Right lobe of liver (tissue), 4 donors: ENCODE measurements around the gene ATG101.

ENCODE experiments used
- POLR2A ChIP-seq: fragments of 450-650 bp; IDR thresholded peaks from one replicate; pipeline ENCODE4 v1.6.1; 2017; ENCODE audit warnings: antibody characterized with exemption, mild to moderate bottlenecking
- TF ChIP-seq, protein P1 (sequence below), 4 donors: fragments of 200-600 bp in 3 of 4; fragments of 450-650 bp in 1 of 4; IDR thresholded peaks; one replicate each; pipeline versions ENCODE4 v1.5.1 to v1.8.0; 2016 to 2022; ENCODE audit warnings: antibody characterized with exemption in 4 of 4, mild to moderate bottlenecking in 2 of 4
- donor health status: DM: no; HTN: no; CAD: no.
- donor health status: DM: no; HTN: no; CAD: no.
- donor health status: DM: no; HTN: yes; CAD: no.

DNA sequence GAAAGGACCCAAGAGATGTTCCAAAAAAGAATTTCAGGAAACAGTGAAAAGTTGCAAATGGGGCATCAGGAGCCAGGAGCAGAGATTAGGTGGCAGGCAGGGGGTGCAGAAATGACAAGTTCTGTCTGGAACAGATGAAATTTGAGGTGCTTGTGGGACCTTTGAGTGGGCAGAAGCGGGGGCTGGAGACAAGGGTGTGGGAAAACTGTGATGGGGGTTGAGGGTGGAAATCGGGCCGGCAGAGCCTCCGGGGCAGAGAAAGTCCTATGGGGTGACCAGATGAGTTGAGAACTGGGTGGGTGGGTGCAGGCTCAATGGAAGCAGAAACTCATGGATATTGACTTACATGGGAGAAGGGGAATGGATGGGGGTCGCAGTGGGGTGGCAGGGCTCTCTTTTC lies 20.1 kb upstream of the ATG101 start:
- TF ChIP-seq, protein P1, sequence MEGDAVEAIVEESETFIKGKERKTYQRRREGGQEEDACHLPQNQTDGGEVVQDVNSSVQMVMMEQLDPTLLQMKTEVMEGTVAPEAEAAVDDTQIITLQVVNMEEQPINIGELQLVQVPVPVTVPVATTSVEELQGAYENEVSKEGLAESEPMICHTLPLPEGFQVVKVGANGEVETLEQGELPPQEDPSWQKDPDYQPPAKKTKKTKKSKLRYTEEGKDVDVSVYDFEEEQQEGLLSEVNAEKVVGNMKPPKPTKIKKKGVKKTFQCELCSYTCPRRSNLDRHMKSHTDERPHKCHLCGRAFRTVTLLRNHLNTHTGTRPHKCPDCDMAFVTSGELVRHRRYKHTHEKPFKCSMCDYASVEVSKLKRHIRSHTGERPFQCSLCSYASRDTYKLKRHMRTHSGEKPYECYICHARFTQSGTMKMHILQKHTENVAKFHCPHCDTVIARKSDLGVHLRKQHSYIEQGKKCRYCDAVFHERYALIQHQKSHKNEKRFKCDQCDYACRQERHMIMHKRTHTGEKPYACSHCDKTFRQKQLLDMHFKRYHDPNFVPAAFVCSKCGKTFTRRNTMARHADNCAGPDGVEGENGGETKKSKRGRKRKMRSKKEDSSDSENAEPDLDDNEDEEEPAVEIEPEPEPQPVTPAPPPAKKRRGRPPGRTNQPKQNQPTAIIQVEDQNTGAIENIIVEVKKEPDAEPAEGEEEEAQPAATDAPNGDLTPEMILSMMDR (IDR thresholded peaks at IDR 0.05), result no peak
- TF ChIP-seq POLR2A, result no peak
